NCI-H2029 (cell line): Measurements from ENCODE around the gene TSC22D4.

ENCODE experiments used
- DNase-seq: peaks from one replicate; lab custom pipeline; 2025; lab: John Stamatoyannopoulos, UW

The TSC22D4 gene

GRCh38 chr7:100492738-100493475 lies 13.9 kb upstream of the TSC22D4 start:
- DNase-seq, result no peak

- no peak for DNase-seq
Observed at GRCh38 chr7:100491192-100491578, 12.2 kb upstream of the TSC22D4 start.

DNA sequence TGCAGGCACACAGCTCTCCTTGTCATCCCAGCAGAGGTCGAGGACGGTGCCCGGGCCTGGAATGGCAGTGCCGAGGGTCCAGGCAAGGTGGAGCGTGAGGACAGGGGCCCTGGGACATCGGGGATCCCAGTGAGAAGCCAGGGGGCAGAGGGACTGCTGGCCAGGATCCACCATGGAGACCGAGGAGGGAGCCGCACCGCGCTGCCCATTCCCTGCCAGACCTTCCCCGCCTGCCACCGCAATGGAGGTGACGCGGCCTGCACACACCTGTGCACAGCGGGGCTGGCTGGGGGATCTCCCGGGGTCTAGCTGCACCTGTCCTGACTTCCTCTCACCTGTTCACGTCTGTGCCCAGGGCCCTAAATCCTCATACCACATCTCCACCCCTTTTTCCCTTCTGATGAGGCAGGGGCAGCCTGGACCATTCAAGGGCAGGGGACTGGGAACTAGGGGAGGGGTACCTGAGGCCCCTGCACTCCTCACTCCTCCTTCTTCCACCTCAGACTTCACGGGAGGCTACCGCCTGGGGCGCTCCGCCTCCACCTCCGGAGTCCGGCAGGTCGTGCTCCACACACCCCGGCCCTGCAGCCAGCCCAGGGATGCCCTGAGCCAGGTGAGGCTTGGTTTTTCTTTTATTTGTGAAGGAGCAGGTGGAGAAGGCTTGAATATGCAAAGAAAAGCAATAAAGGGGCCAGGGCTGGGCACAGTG lies 11.6 kb upstream of the TSC22D4 start:
- no peak for DNase-seq

GRCh38 chr7:100489824-100490223 lies 10.8 kb upstream of the TSC22D4 start:
- peak; percentile 98 for DNase-seq

- no peak for DNase-seq
Observed at GRCh38 chr7:100489121-100489520, 10.1 kb upstream of the TSC22D4 start.

GRCh38 chr7:100488333-100489095 lies 9.5 kb upstream of the TSC22D4 start:
- DNase-seq, result no peak

GRCh38 chr7:100486753-100487446 lies 7.9 kb upstream of the TSC22D4 start:
- DNase-seq, result no peak

GRCh38 chr7:100486111-100486636 lies 7.2 kb upstream of the TSC22D4 start:
- no peak for DNase-seq

- no peak for DNase-seq
Observed at GRCh38 chr7:100485471-100485876, 6.5 kb upstream of the TSC22D4 start.

- DNase-seq, result no peak
Observed at GRCh38 chr7:100484673-100485045, 5.6 kb upstream of the TSC22D4 start.

DNA sequence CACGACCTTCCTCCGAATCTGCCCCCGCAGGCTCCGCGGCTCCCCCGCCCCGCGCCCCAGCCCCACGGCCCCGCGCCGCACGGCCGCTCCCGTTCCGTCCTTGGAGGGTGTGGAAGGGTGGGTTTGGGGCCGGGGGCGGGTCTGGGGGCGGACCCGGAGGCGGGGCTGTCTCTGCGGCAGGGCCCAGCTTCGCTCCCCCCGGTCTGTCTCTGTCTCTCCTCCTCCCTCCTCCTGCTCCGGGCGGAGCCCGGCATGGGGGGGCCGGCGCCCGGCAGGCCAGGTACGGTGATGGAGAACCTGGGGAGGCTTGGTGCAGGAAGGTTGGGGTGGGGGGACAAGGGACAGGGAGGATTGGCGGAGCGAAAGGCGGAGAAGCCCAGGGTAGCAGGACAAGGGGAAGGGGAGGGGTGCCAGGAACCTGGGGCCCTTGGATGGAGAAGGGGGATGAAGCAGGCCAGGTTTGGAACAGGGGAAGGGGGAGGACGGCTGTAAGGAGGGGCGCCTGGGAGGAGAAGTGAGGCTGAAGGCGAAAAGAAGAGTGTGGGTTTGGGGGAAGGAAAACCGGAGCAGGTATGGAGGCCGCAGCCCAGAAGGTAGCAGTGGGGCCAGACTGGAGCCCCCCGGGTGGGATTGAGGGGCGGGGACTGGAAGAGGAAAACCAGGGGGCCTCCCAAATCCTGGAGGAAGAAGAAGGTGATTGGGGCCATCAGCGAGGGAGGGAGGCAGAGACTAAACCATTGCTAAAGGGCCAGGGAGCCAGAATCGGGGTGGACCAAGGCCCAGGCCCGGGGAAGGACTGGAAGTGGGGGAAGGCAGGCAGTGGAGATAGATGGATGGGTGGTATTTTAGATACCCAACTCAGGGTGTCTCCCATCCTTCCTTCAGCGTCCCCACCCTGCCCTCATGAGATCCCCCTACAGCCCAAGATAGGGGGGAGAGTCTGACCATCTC lies 5.0 kb upstream of the TSC22D4 start, which contains the start of gene NYAP1:
TSS of gene NYAP1 (plus strand) at position 206 of the 951 bp plus-strand sequence. CDS start 1,385 bp downstream, outside the sequence.
- DNase-seq, result no peak

- DNase-seq, result no peak
Observed at GRCh38 chr7:100483090-100483721, 4.2 kb upstream of the TSC22D4 start.

DNA sequence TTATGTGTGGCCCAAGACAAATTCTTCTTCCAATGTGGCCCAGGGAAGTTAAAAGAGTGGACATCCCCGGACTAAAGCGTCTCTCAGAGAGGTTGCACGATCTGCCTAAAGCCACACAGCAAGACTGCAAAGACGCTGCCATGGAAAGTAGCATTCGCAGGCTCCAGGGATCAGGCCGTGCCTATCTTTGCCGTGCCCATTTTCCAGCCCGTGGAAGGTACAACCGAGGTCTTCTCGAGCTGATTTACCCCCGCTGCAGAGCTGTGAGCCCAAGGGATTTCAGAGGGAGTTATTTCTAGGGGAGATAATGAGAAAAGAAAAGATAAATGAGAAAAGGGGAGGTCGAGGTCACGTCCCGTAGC lies 3.7 kb upstream of the TSC22D4 start:
- DNase-seq, result no peak

DNA sequence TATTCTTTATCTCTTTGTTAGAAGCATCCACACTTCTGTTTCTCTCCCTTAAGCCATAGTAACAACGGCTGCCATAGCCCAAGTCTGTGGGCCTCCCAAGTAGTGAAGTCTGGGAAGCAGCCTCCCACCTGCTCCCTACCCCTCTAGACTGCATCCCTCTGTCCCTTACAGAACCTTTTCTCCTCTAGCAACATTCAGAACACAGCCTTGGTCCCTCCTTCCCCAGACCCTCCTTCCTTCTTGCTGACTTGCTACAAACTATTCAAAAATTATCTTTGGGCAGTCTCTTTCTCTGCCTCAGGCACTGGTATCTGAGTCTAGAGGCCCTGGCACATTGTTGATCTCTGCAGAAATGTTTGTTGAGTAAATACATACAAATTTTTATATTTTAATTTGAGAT lies 2.5 kb upstream of the TSC22D4 start:
- no peak for DNase-seq

GRCh38 chr7:100477871-100478267 lies 1.1 kb downstream of the TSC22D4 start:
- no peak for DNase-seq

DNA sequence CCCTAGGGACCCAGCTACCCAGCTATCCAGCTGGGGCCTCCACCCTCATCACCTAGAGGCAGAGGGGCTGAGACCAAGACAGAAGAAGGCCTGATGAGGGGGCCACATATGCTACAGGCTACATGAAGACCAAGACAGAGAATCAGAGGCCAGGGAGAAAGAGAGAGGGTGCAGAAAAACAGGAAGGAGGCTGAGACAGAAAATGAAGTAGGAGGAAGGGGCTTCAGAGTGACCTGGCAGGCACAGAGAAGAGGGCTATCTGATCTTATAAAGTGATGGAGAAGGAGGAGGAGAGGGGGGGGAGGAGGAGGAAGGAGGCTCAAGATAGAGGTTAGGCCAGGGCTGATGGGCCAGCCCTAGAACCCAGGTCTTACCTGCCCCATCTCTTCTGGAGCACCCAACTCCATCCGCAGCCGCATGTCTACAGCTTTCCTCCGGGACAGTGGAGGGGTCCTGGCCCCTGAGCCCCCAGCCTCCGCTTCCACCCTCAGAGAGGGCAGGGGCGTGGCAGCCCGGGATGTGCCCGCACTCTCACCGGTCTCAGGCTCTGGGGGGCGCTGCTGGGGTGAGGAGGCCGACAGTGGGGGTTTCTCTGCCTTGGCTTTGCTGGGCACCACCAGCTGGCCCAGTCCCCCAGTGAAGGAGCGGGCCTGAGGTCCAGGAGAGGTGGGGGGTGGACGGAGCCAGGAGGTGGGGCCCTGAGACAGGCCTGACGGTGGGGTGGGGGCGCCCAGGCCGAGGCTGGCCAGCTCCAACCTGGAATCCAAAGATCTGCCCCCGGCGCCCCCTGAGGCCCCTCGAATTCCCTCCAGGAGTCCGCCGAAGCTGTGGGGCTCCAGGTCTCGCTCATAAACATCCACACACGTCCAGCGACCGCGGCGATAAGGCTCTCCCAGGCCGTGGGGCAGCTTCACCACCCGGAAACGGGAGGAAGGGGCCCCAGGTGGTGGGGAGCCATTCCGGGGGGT lies 1.8 kb downstream of the TSC22D4 start:
- DNase-seq, result no peak

DNA sequence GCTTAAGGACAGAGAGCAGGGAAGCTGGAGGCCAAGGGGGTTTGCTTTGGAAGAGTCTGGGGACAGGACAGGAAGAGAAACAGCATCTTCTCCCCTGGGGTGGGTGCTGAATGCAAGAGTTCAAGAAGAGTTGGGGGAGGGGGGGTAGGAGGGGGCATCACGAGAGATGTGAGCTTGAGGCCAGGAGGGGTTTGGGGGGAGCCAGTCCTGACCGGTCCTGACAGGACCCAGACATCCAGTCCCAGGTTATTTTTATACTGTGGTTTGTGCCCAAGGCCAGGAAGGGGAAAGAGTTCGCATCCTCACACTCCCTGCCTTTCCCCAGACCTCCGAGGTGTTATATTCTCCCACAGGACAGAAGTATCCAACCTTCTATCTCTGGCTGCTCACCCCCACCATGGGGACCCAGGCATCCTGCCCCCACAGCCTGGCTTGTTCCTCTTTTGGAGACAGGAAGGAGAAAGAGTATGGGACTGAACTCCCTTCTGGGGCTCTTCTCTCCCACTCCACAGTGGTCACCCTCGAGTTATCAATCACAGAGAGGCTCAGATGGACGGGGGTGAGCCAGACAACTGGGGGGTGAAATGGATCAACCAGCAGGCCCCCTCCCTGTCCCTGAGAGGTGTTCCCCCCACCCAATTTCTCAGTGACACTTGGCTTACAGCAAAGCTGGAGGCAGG lies 2.8 kb downstream of the TSC22D4 start:
- DNase-seq, result no peak

DNA sequence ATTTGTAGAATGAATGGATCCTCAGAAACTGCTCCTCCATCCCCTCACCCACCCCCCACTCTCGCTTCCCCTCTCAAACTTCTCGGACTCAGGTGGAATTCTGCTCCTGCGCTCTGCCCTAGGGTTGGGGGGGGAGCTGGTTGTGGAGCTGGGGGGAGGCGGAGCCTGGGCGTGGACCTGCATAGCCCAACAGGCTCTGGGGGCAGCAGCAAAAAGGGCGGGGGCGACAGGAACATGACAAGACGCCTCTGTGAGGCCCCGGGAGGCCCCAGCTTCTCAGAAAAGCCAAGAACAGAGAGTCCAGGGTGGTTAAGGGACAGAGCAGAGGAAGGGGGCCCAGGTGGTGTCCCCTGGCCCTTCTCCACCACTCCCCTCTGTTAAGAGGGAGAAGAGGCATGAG lies 3.5 kb downstream of the TSC22D4 start:
- DNase-seq, result no peak
